ENCODE results near the gene FCF1. TPM values are rescaled to one million over a fixed set of nuclear protein-coding genes. Genes with fewer than 3 reads are reported as not detected.
"Not testable (repeated sequence)": the region's sequence is repeated elsewhere in the genome, so short reads cannot be mapped to it uniquely, and the experiment has no call there.

FCF1 gene
- total RNA-seq, 1 experiment from 2014 or later, result 62.8 TPM

GRCh38 chr14:74697976-74698375 lies 15.0 kb upstream of the FCF1 start:
- DNase-seq (ENCODE audit: low read depth), result no peak

GRCh38 chr14:74698465-74698864 lies 14.5 kb upstream of the FCF1 start:
- DNase-seq (ENCODE audit: low read depth), result no peak

- DNase-seq (ENCODE audit: low read depth), result no peak
Measured at GRCh38 chr14:74702293-74702692, 10.7 kb upstream of the FCF1 start.

- DNase-seq (ENCODE audit: low read depth), result no peak
Measured at GRCh38 chr14:74703043-74703442, 9.9 kb upstream of the FCF1 start.

- no peak for DNase-seq (ENCODE audit: low read depth)
Measured at GRCh38 chr14:74704656-74705055, 8.3 kb upstream of the FCF1 start.

GRCh38 chr14:74705613-74706500 lies 7.1 kb upstream of the FCF1 start:
- no peak for DNase-seq (ENCODE audit: low read depth)

- no peak for DNase-seq (ENCODE audit: low read depth)
Measured at GRCh38 chr14:74710480-74710879, 2.5 kb upstream of the FCF1 start.

GRCh38 chr14:74711651-74712050 lies 1.3 kb upstream of the FCF1 start:
- no peak for DNase-seq (ENCODE audit: low read depth)

GRCh38 chr14:74713395-74713735 lies 421 bp downstream of the FCF1 start:
- no peak for DNase-seq (ENCODE audit: low read depth)

- DNase-seq (ENCODE audit: low read depth), result no peak
Measured at GRCh38 chr14:74720526-74720925, 7.6 kb downstream of the FCF1 start.

- DNase-seq (ENCODE audit: low read depth), result no peak
Measured at GRCh38 chr14:74723134-74723533, 10.2 kb downstream of the FCF1 start.

GRCh38 chr14:74732387-74732786 lies 19.4 kb downstream of the FCF1 start:
- no peak for DNase-seq (ENCODE audit: low read depth)

GRCh38 chr14:74733221-74733620 lies 20.3 kb downstream of the FCF1 start:
- no peak for DNase-seq (ENCODE audit: low read depth)

- no peak for DNase-seq (ENCODE audit: low read depth)
Measured at GRCh38 chr14:74735125-74735524, 22.2 kb downstream of the FCF1 start.

GRCh38 chr14:74737753-74738325 lies 24.9 kb downstream of the FCF1 start:
- DNase-seq (ENCODE audit: low read depth), result peak; percentile 72

GRCh38 chr14:74739293-74740030 lies 26.5 kb downstream of the FCF1 start:
- peak; percentile 23 for DNase-seq (ENCODE audit: low read depth)

GRCh38 chr14:74747237-74747636 lies 34.3 kb downstream of the FCF1 start:
- no peak for DNase-seq (ENCODE audit: low read depth)

GRCh38 chr14:74754157-74754556 lies 41.2 kb downstream of the FCF1 start:
- DNase-seq (ENCODE audit: low read depth), result no peak

GRCh38 chr14:74754899-74755298 lies 42.0 kb downstream of the FCF1 start:
- peak; percentile 31 for DNase-seq (ENCODE audit: low read depth)

GRCh38 chr14:74756326-74756725 lies 43.4 kb downstream of the FCF1 start:
- no peak for DNase-seq (ENCODE audit: low read depth)

GRCh38 chr14:74758505-74758904 lies 45.6 kb downstream of the FCF1 start:
- DNase-seq (ENCODE audit: low read depth), result not testable (repeated sequence)
